Left ventricle myocardium superior (tissue), 1 donor: ENCODE data around the gene KRT4. TPM values are rescaled to one million over a fixed set of nuclear protein-coding genes. Genes with fewer than 3 reads are reported as not detected.

Experiments used
- ATAC-seq: fragments of 200-7000 bp; cut with Tn5 transposase; one replicate; pipeline ENCODE4 v1.9.1; 2020; ENCODE audit warnings: mild to moderate bottlenecking, moderate library complexity
- DNase-seq: peaks from one replicate; pipeline ENCODE4 v3.0.0-alpha.2; 2020
- intact Hi-C: fragments of 100-400 bp; cut with micrococcal nuclease; formaldehyde crosslinking; loops from one replicate; pipeline ENCODE4 v1.11.0; 2022
- total RNA-seq: library from RNA; stranded (reverse); fragmentation: NEBNext Ultra II Directional; extraction: Animal tissue kit (Norgen Biotek cat#: 25700); gene quantifications from one replicate; pipeline ENCODE4 v1.2.1, GENCODE V29; 2021
- donor health status: DM: no; HTN: yes; CAD: no; lungs with severe emphysema.

Gene KRT4
- total RNA-seq, 1 donor from 2014 or later: not detected

DNA sequence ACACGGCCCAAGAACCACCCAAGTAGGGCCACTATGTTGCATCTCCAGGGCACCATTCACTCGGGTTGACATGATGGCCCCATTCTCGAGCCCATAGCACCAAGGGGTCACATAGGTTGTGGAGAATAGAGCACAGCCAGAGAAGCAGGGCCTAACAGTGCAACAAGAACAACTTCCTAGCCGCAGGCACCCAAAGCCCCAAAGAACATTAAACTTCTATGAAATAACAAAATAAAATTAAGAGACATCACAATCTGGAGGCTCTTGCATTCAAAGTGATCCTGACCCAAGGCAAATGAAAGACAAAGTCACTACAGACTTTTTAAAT, 1.9 kb downstream of the KRT4 start:
- intact Hi-C loops: no loop called here
- no peak for DNase-seq
- no peak for ATAC-seq

DNA sequence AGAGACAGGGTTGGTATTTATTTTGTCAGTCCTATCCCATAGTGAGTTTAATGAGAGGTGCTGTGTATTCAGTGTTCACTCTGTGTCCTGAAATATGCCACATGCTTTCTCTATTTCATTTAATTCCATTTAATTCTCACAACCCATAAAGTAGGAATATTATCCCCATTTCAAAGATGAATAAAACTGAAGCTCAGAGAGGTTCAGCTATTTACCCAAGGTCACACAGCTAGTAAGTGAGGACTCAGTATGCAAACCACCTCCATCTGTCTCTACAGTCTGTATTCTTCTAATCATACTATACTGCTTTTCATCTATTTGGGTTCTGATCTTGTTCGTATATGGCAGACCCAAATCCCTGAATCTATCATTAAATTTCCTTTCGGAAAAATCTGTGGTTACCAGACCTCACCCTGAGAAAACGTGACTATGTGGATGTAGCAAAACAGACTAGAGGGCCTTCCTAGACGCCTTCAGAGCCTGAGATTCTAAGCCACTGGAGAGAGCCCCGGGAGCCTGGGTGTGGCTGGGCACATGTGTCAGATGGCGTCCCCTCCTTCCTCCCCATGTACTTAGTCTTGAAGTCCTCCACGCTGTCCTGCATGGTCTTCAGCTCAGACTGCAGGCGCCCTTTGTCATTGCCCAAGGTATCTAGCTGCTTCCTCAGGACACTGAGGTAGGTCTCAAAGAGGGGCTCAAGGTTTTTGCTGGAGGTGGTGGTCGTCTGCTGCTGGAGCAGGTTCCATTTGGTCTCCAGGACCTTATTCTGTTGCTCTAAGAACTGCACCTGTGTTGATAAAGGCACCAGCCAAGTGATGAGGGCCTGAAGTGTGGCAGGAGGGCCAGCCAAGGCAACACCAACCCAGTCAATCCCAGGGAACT, 2.5 kb downstream of the KRT4 start:
- ATAC-seq (no peak), DNase-seq (no peak)
- intact Hi-C loops: no loop called here

DNA sequence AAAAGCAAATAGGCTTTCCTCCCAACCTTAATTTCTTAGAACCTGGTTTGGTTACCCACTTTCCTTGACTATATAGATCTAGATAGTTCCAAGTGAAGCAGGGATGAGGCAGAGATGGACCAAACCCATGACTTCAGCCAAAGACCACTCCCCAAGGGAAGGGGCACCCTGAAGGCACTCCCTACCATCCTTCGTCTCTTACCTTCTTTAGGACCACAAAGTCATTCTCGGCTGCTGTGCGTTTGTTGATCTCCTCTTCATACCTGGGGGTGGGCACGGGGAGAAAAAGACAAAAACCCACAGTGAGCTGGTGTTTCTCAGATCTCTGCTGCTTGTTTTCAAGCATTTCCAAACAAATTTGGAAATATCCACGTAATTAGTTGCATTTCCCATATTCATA, 3.4 kb downstream of the KRT4 start:
- DNase-seq (no peak), ATAC-seq (no peak)
- intact Hi-C loops: no loop called here

DNA sequence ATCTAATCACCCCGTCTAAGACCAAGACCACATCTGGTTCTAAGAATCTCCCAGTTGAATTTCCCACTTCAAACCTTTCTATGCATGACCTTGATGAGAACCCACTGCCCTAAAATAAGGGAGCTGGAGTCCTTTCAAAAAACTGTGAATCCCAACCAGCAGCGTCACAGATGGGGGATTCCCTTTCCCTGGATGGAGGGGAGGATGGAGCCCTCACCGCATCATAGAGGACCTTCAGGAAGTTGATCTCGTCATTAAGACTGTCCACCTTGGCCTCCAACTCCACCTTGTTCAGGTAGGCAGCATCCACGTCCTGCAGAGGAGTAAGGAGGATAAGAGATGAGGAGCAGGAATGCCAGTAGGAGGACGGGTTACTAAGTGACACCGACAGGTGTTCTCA, 4.8 kb downstream of the KRT4 start:
- ATAC-seq (no peak), DNase-seq (no peak)
- intact Hi-C loops: no loop called here

DNA sequence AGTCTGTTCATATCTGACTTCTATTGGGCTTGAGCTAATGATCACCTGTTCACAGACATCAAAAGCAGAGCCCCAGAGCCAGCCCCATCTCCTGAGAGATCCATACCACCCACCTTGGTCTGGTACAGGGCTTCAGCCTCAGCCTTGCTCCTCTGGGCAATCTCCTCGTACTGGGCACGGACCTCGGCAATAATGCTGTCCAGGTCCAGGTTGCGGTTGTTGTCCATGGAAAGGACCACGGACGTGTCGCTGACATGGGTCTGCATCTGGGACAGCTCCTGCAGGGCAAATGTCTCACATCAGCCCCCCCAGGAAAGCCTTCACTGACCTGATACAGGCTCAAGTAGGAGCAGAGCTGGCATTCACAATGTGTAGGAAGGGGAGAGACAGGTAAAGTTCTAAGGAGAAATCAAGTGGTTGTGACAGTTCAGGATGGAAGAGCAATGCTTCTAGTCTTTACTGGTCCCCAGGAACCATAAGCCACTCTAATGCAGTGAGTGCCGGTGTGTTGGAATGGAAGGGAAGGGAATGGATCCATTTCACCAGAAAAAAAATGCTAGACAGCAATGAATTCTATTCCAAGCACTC, 5.2 kb downstream of the KRT4 start:
- no peak for DNase-seq
- no peak for ATAC-seq
- intact Hi-C loops: no loop called here

DNA sequence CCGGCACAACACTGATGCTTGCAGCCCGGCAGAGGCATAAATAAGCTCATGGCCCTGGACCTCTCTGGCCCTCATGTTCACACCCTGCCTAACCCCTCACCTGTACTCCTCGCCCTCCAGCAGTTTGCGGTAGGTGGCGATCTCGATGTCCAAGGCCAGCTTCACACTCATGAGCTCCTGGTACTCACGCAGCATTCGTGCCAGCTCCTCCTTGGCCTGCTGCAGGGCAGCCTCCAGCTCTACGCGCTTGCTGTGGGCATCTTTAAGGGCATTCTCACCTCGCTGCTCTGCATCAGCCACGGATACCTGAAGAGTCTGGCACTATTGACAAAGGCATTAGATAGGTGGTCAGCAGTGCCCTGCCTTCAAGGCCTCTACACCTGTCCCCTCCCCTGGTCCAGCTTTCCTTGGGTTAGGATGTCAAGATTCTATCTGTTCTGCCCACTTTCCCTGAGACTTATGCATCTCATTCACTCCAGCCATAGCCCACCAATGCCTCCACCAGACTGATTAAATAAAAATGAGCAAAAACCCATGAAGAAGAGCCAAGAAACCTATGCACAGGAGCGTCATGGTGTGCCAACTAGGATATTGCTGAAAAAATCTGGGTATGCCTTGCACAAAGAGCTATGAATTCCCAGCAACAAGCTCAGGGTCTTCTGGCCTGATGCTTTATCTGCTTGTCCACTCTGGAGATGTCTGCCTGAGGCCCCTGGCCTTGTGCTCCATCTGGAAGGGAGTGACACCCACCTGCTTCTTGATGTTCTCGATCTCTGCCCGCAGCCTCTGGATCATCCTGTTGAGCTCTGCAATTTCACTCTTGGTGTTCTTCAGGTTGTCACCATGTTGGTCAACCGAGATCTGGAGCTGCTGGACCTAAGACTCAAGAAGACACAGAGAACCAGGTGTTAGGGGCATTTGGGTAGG, 6.1 kb downstream of the KRT4 start:
- DNase-seq (no peak), ATAC-seq (no peak)
- intact Hi-C loops: no loop called here

DNA sequence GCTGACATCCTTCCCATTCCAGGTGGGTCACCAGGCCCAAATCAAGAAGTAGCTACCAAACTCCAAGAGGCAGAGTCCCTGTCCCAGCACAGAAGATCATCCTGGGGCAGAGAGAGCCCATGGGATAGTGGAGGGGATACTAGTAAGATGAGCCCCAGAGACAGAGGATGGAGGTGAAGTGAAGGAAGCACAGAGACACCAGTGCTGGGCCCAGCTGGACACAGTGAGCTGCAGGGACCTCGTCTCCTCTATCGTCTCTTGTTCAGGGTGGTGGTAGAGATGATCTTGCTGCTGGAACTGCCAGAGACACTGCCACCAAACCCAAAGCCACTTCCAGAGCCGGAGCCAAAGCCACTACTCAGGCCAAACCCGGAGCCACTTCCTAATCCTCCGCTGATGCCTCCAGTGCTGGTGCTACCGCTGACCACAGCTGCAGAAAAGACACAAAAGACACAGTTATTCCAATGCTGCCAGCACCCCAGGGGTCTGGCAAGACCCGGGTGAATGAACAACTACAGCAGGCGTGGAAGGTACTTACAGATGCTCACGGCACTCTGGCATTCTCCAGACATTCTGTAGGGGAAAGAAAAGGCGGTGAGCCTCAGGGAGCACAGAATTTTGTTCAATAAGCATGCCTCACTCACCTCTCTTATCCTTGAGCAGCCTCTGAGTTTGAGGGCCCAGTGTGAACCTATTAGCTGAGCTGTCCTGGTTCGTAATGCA, 6.9 kb downstream of the KRT4 start:
- DNase-seq (no peak), ATAC-seq (no peak)
- intact Hi-C loops: no loop called here

DNA sequence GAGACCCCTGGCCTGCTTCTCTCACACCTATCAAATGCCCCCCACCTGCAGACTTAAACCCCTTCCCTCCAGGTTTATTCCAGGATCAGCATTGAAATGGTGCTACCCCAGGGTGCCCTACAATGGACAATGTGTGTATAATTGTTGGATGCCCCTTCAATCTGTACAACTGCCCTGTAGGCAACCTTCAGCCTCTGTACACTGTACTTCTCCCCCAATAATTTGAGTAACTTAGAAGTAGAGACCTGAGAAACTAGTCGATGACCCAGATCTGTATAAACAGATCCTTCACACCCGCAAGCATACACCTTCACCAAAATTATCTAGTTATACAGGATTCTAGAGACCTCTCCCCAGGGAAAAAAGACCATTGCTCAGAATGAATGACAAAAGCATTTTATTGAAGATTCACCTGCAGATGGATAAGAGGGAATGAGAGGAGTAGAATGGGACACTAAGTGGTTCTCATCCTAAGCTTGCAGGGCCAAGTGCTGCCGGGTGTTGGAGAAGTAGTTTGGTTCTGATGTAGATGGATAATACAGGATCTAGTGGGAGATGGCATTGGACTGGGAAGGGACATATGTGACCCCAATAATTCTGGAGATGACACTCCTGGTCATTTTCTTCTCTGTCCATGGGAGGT, 7.6 kb downstream of the KRT4 start:
- no peak for ATAC-seq

DNA sequence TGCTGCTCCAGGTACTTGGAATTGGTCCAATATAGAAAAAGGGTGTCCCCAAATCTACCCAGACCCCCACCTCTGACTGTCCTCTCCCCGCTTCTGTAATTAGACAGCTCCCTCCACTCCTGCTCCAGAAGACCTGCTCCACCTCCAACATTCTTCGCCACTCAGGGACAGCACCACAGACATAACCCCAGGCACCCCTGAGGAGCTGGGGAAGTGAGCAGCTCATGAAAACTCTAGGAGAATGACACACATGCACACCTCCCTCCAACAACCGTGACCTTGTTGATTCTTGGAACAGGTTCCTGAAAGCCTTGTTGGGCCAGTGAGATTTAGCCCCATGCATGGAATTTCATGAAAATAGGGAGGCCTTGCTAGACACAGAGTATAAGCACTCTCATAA, 8.2 kb downstream of the KRT4 start:
- intact Hi-C loops: no loop called here

More for the DNA sequence above, 7.6 kb downstream of the KRT4 start:
- DNase-seq: no peak
- intact Hi-C loops: no loop called here

DNA sequence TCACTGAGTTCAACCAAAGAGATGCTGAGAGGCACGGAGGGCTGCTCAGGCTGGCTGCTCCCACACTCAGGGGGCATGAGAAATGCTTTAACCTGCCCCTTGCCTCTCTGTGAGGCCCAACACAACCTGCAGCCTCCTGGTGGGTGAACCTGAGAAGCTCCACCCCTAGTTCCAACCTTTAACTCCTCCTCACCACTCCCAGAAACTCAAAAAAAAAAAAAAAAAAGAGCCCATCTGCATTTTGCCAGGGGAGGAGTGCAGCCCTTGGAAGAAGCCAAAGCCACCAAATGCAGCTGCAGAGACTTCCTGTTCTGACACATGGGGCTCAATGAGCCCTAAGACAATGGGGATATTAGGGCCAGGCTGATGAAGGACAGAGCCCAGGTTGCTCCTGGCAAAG, 8.9 kb downstream of the KRT4 start:
- DNase-seq (no peak), ATAC-seq (no peak)
- intact Hi-C loops: no loop called here

More for the DNA sequence above, 8.2 kb downstream of the KRT4 start:
- ATAC-seq (no peak), DNase-seq (no peak)

DNA sequence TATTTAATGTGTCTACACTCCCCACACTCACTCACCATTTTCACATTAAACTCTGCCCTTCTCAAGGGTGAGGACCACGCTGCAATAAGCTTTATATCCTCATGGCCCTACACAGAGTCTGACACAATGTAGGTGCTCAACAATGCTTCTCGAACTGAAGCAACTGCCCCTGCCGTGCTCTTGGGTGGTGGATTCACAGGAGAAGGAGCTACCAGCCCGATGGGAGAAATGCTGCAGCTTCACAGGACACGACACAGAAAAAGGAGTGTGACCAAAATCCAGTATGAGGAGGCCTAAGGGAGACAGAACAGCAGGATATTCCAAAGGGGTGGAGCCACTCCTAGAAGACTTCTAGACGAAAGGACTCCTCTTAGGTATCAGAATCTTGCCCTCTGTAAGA, 11.5 kb downstream of the KRT4 start:
- intact Hi-C loops: no loop called here
- no peak for ATAC-seq
- no peak for DNase-seq

DNA sequence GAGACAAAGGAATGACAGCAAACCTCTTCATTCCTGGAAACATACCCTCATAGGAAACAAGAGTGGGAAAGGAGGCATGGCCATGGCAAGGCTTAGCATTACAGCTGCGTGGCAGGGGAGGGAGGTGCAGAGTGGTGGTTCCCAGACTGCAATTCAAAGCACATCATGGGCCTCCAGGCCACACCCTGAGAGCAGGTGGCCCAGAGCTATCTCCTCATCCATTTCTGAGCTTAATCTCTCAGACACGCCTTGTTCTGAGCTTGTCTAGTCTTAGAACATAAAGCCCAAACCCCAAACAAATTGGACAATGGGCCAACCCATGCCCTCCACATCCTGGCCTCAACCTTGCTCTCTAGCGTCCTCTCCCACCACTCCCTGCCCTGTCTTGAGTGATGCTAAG, 12.1 kb downstream of the KRT4 start:
- no peak for DNase-seq
- ATAC-seq: no peak
- intact Hi-C loops: no loop called here

DNA sequence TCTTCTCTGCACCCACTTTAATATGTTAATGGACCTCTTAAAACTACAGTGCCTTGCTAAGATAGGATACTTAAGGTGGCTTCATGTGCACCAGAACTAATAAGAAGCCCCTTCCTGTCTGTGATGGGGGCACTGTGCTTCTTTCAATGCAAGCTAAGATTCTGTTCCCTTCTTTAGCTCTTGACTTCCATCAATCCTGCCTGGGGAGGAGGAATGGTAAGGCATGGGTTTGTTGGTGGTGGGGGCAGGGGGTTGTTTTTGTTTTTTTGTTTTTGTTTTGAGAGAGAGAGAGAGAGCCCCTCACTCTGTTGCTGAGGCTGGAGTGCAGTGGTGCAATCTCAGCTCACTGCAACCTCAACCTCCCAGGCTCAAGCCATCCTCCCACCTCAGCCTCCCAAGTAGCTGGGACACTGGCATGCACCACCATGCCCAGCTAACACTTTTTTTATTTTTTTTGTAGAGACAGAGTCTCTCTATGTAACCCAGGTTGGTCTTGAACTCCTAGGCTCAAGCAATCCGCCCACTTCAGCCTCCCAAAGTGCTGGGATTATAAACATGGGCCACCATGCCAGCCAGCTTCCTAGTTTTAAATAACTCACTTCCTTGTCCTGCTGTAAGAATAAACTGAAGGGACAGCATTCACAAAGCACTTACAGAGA, 13.5 kb downstream of the KRT4 start:
- ATAC-seq (no peak), DNase-seq (no peak)
- intact Hi-C loops: no loop called here

DNA sequence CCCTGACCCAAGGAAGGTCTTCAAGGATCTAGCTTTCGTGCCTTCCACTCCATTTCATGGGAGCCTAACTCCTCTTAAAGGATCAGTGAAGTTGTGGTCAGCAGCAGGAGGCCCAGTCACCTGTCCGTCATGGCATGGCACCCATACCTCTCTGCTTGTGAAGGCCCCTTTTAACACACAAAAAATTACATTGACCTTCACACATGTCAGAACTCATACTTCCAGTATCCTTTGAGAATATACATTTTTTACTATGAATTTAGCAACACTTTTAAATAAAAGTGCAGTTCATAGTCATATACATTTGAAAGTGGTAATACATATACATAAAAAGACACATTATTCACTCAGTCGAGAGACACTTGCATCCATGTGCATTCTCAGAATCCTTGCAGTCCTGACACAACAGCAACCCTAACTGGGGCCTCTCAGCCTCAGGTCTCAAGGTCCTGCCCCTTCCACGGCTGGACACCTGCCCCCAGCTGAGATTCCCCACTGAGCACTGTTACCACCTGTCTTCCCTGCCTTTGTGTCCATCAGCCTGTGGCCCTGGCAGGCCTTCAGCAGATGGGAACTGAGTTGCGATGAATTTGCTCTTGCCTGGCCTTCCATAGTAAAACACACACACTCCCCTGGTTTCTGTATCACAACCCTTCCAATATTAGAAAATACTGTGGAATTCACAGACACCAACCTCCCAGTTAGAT, 14.3 kb downstream of the KRT4 start:
- ATAC-seq: no peak
- intact Hi-C loops: no loop called here
- DNase-seq: no peak

DNA sequence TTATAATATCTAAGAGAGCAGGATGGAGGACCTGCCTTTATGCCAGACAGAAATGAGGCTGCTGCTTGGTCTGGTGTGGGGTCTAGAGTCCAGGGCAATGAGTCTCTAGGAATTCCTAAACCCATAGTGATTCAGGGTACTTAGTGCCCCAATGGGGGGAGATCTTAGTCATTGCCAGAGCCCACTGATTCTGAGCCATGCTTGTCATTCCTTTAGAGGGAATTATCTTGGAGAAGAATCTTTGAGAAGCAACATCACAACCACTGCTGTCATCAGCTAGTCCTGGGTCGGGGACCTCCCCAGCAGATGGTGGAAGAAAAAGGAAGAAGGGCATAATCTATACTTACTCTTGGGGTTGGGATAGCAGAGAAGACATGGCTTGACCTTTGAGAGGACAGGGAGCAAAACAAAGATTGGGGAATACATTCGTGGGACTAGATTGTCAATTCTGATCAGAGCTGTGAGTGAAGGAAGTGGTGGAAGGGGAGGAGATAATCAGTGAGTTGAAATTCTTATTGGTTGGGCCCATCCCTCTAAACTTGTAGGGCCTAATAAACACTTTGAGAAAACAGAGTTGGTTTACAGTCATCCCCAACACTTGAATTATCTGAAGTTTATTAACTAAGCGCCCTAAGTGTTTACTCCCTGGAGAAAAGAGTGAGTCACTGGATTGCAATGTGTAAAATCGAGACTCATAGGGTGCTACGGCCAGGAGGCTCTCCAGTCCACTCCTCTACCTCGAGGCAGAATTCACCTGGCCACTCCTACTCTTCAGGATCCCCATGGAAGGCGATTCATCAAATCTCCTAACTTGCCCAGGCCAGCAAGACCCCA, 15.0 kb downstream of the KRT4 start:
- DNase-seq (no peak), ATAC-seq (no peak)
- intact Hi-C loops: no loop called here

DNA sequence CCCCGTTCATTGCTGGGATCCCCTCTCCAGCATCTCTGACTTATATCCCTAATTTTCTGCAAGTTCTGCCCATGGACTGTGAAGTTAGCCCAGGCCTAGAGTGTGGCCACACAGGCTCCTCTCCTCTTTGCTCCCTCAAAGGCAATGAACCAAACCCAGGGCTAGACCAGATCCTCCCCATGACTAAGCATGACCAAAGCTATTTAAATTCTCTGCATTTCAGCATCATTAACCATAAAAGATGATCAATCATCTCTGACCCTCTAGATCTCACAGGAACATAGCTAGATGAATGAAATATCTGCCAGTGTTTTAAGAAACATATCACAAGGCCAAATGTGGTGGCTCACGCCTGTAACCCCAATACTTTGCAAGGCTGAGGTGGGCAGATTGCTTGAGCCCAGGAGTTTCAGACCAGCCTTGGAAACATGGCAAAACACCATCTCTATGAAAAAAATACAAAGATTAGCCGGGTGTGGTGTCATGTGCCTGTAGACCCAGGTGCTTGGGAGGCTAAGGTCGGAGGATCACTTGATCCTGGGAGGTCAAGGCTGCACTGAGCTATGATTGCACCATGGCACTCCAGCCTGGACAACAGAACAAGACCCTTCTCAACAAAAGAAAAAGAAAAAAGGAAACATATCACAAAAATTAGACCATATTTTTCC, 15.8 kb downstream of the KRT4 start:
- DNase-seq: no peak
- no peak for ATAC-seq
- intact Hi-C loops: no loop called here

DNA sequence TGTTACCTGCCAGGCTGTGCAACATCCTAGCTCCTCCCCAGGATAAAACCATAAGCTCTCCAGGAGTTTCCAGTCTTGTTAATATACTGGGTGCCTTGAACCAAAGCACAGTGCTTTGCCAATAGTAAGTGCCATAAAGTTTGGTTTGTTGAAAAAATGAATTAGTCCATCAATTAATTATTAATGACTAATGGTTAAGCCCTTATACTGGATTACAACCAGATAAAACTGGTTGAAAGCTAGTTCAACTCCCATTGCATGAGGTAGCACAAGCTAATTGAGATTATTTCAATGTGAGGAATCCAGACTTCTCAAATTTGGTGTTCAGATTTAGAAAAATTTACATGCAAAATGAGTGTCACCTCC, 16.4 kb downstream of the KRT4 start:
- DNase-seq (no peak), ATAC-seq (no peak)
- intact Hi-C loops: no loop called here
